GM19397 (cell line): Measurements from ENCODE around the gene CNTN5.
"Not testable (repeated sequence)": the region's sequence is repeated elsewhere in the genome, so short reads cannot be mapped to it uniquely, and the experiment has no call there.

ENCODE experiments used
- ATAC-seq: cut with Tn5 transposase; IDR thresholded peaks from one replicate; pipeline ENCODE4 v1.9.1; 2021; ENCODE audit warnings: mild to moderate bottlenecking, moderate library complexity; ENCODE audit not compliant: unreplicated experiment

Gene CNTN5

GRCh38 chr11:99020352-99021225 lies at the start of gene CNTN5:
TSS of gene CNTN5 (plus strand) at chr11:99020949.
- no peak for ATAC-seq

DNA sequence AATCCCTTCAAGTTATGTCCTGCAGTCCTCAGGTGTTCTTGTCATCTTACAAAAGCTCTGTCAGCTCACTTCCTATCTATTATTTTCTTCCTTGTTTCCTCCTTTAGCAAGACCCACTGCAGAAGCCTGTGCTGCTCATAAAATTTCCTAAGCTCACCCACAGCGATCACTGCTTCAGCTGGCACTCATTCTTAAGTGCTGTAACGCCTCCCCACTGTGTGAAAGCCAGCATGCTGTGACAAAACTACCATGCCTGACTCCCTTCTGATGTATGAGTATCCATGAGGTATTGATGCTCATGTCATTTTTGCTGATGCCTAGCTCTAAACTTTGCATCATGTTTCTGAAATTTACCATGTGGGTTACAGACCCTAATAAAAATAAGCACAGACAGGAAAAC lies 41.5 kb upstream of the CNTN5 start:
- ATAC-seq, result no peak

GRCh38 chr11:99015634-99016454 lies 4.9 kb upstream of the CNTN5 start:
- ATAC-seq, result no peak

DNA sequence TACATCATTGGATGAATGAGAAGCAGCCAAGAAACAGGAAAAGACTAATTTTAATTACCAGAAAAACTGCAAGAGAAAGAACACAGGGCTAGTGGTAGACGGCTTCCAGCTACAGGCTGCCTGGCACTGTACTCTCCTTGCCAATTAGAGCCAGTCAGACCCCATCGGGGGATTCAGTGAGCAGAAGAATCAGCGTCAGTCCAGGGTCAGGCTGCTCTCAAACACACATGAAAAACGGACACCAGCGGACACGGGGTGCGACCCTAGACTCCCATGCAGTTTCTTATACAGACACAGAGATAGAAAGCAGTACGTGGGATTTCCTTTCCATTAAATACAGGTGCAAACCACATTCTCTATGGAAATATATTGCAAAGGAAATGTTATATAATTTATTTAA lies 1.1 kb upstream of the CNTN5 start:
- ATAC-seq, result no peak

- no peak for ATAC-seq
These were observed 16.3 kb downstream of the CNTN5 start for GRCh38 chr11:99037057-99037456.

DNA sequence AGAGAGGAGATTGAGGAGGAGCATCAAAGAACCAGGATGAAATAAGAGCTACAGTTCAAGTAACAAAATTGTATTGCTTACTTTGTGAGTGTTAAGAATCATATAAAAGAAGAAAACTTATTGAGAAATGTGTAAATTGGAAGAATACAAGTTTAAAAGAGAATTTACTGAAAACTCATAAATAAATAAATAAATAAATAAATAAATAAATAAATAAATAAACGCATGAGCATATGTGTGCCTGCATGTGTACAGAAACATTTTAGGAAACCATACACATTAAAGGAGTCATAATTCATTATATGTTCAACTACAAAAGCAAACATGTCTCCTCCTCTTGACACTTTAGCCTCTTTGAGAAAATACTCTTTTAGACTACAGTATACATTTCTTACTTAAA lies 42.6 kb downstream of the CNTN5 start:
- ATAC-seq, result no peak

- ATAC-seq, result no peak
These were observed 44.4 kb downstream of the CNTN5 start for GRCh38 chr11:99065121-99065520.

GRCh38 chr11:99066618-99067317 lies 46.0 kb downstream of the CNTN5 start:
- ATAC-seq, result no peak

GRCh38 chr11:99068832-99069231 lies 48.1 kb downstream of the CNTN5 start:
- ATAC-seq, result no peak

DNA sequence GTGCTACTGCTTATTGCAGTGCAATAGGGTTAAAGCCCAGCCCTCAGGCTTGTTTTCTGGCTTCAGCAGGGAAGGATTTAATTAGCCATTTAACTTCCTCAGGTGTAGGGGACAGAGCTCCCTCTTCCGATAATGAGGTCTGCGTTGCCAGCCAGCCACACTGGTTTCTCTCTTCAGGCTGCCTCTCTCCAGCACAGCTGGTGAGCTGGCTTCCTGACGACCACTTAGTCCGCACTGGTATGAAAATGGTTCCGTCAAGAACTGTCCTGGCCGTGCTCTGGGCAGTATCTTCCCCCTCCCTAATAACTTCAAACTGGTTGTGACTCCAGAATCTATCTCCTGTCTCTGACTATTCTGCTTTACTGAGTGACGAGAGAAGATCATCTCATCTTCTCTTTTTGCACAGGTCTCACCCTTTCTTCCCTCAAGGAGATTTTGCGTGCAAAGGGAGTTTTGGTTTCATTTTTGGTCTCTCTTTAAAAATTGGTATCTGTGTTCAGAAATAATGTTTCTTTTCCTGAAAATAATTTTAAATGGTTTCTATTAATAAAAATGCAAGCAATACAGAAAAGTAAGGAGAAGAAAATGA lies 49.2 kb downstream of the CNTN5 start:
- ATAC-seq, result peak; percentile 94

DNA sequence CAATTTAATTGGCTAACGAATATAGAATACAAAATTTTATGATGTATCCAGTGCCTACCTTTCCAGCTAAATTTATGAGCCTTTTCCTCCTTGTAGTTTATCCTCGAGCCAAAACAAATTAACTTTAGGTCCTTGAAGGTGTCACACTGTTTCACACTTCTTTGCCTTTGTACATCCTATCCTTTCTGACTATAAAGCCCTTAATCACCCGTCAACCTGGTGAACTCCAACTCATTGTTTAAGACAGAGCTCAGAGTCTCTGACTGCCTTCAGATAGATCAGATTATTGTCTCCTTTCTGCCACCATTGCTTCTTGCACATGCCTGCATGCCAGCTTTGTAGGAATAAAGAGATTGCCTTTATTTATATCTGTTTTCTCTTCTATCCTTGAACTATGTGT lies 58.8 kb downstream of the CNTN5 start:
- ATAC-seq, result no peak

DNA sequence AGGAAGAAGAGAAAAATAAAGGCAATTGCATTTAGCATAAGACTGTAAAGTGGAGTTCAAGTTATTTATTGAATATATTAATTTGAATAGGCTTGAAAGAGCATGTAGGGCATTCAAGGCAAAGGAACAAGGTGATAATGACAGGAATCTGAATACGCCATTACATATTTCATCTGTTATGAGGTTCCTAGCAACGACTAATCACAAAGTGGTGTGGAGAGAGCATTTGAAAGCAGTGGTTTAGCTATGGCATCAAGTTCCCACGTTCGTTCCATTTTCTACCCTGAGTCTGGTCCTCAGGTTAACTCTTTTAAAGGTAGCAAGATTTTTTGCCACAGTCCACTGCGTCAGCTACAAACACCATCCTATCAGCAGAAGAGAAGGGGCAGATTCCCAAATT lies 59.4 kb downstream of the CNTN5 start:
- no peak for ATAC-seq

GRCh38 chr11:99098258-99098657 lies 77.5 kb downstream of the CNTN5 start:
- ATAC-seq, result peak; percentile 17

- peak; percentile 95 for ATAC-seq
These were observed 78.0 kb downstream of the CNTN5 start for GRCh38 chr11:99098751-99099150.

GRCh38 chr11:99117603-99118002 lies 96.9 kb downstream of the CNTN5 start:
- no peak for ATAC-seq

- ATAC-seq, result not testable (repeated sequence)
These were observed 113.1 kb downstream of the CNTN5 start for GRCh38 chr11:99133862-99134261.

- ATAC-seq, result no peak
These were observed 114.8 kb downstream of the CNTN5 start for GRCh38 chr11:99135508-99135907.

- ATAC-seq, result no peak
These were observed 121.5 kb downstream of the CNTN5 start for GRCh38 chr11:99142237-99142636.

- no peak for ATAC-seq
These were observed 127.6 kb downstream of the CNTN5 start for GRCh38 chr11:99148352-99148751.

DNA sequence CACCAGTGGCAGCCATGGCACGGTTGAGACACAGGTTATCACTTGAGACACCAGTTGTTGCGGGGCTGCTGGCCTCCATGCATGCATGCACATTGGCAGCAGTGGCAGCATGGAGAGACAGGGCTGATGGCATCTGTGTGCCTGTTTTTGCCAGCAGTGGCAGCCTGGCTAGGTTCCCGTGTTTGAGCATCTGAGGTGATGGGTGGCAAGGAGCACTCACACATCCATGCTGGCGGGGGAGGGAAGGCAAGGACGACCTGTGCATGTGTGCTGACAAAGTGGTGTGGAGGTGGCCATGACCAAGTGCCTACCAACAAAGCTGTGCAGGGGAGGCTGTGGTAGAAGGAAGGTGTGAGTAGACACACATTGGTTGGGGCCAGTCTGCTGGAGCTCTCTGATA lies 133.5 kb downstream of the CNTN5 start:
- ATAC-seq, result no peak

GRCh38 chr11:99160447-99160846 lies 139.7 kb downstream of the CNTN5 start:
- ATAC-seq, result no peak
